HUES6 (cell line): Measurements from ENCODE around the gene ANKRD65.
"Not testable (repeated sequence)": the region's sequence is repeated elsewhere in the genome, so short reads cannot be mapped to it uniquely, and the experiment has no call there.

Experiments
- H3K27ac ChIP-seq: 2 replicates; pipeline ENCODE4 v1.7.0; 2013; ENCODE audit warnings: low read depth, mild to moderate bottlenecking, low read length, inconsistent platforms
- H3K27me3 ChIP-seq: 2 replicates; pipeline ENCODE4 v1.6.1; 2013; ENCODE audit warnings: low read length; ENCODE audit not compliant: control insufficient read depth, insufficient read depth
- H3K36me3 ChIP-seq: 2 replicates; pipeline ENCODE4 v1.6.1; 2013; ENCODE audit warnings: low read length; ENCODE audit not compliant: control insufficient read depth, insufficient read depth
- H3K4me1 ChIP-seq: 2 replicates; pipeline ENCODE4 v1.6.1; 2013; ENCODE audit warnings: low read length; ENCODE audit not compliant: control insufficient read depth, insufficient read depth
- H3K4me3 ChIP-seq: 2 replicates; pipeline ENCODE4 v1.5.1; 2013; ENCODE audit warnings: low read depth, low read length
- H3K9ac ChIP-seq: one replicate; pipeline ENCODE4 v1.6.1; 2013; ENCODE audit warnings: mild to moderate bottlenecking, low read length
- H3K9me3 ChIP-seq: 2 replicates; pipeline ENCODE4 v1.6.1; 2013; ENCODE audit warnings: low read depth, low read length; ENCODE audit not compliant: control insufficient read depth, insufficient read depth

ANKRD65 gene

GRCh38 chr1:1455366-1455884 is 34.3 kb upstream of the ANKRD65 start:
- Histone ChIP-seq H3K27ac (no peak overlapping the region), H3K27me3 (no peaks in the 10 kb centered on the region), H3K36me3 (no peaks in the 10 kb centered on the region), H3K9ac (no peak overlapping the region), H3K4me3 (no peak overlapping the region), H3K4me1 (no peaks in the 10 kb centered on the region), H3K9me3 (no peaks in the 10 kb centered on the region)

- not testable (repeated sequence) for H3K4me1 ChIP-seq, H3K27ac ChIP-seq, H3K36me3 ChIP-seq, H3K9me3 ChIP-seq, H3K9ac ChIP-seq, H3K4me3 ChIP-seq, H3K27me3 ChIP-seq
Measured at GRCh38 chr1:1454286-1455056, 33.4 kb upstream of the ANKRD65 start.

- Histone ChIP-seq H3K4me3 (no peak overlapping the region), H3K36me3 (no peaks in the 10 kb centered on the region), H3K27ac (no peak overlapping the region), H3K4me1 (no peaks in the 10 kb centered on the region), H3K9ac (no peak overlapping the region), H3K27me3 (no peaks in the 10 kb centered on the region), H3K9me3 (no peaks in the 10 kb centered on the region)
Measured at GRCh38 chr1:1452882-1453281, 31.8 kb upstream of the ANKRD65 start.

- H3K4me1 ChIP-seq, H3K36me3 ChIP-seq, H3K27ac ChIP-seq, H3K27me3 ChIP-seq, H3K4me3 ChIP-seq, H3K9me3 ChIP-seq, H3K9ac ChIP-seq: not testable (repeated sequence)
Measured at GRCh38 chr1:1452365-1452739, 31.3 kb upstream of the ANKRD65 start.

- no peaks in the 10 kb centered on the region for H3K36me3 ChIP-seq
- H3K9ac ChIP-seq, result no peak overlapping the region
Measured at GRCh38 chr1:1451696-1452364, 30.8 kb upstream of the ANKRD65 start.

GRCh38 chr1:1450616-1451015 is 29.5 kb upstream of the ANKRD65 start:
- H3K4me3 ChIP-seq, H3K27ac ChIP-seq, H3K9ac ChIP-seq, H3K4me1 ChIP-seq, H3K36me3 ChIP-seq, H3K27me3 ChIP-seq, H3K9me3 ChIP-seq: not testable (repeated sequence)

More at GRCh38 chr1:1451696-1452364, 30.8 kb upstream of the ANKRD65 start:
- Histone ChIP-seq H3K9me3 (no peaks in the 10 kb centered on the region), H3K27ac (no peak overlapping the region), H3K4me3 (no peak overlapping the region), H3K27me3 (no peaks in the 10 kb centered on the region), H3K4me1 (no peaks in the 10 kb centered on the region)

GRCh38 chr1:1449099-1449739 is 28.1 kb upstream of the ANKRD65 start, which contains the start of gene ATAD3C:
Gene ATAD3C, plus strand, starts transcription at chr1:1449689. Its CDS starts 995 bp downstream, at chr1:1450684.
- H3K4me3 ChIP-seq, result no peak within 1 kb of the TSS
- H3K9me3 ChIP-seq, result no peaks in the 10 kb centered on the region
- no peak within 1 kb of the TSS for H3K27ac ChIP-seq
- no peaks in the 10 kb centered on the region for H3K36me3 ChIP-seq
- no peaks in the 10 kb centered on the region for H3K4me1 ChIP-seq
- H3K27me3 ChIP-seq, result no peaks in the 10 kb centered on the region
- no peak within 1 kb of the TSS for H3K9ac ChIP-seq

GRCh38 chr1:1446631-1447030 is 25.6 kb upstream of the ANKRD65 start:
- not testable (repeated sequence) for H3K36me3 ChIP-seq, H3K27me3 ChIP-seq, H3K4me1 ChIP-seq, H3K27ac ChIP-seq, H3K9ac ChIP-seq, H3K9me3 ChIP-seq, H3K4me3 ChIP-seq

GRCh38 chr1:1442069-1442770 is 21.1 kb upstream of the ANKRD65 start:
- peaks cover 12% of the 10 kb centered on the region; the same call in 1 of the 2 replicates for H3K4me1 ChIP-seq
- H3K9me3 ChIP-seq, result no peaks in the 10 kb centered on the region
- no peak overlapping the region for H3K27ac ChIP-seq
- H3K36me3 ChIP-seq, result no peaks in the 10 kb centered on the region; the same call in 1 of the 2 replicates
- no peak overlapping the region for H3K4me3 ChIP-seq
- no peaks in the 10 kb centered on the region for H3K27me3 ChIP-seq
- H3K9ac ChIP-seq, result no peak overlapping the region

- H3K9ac ChIP-seq, result no peak overlapping the region
- no peak overlapping the region for H3K4me3 ChIP-seq
- no peak overlapping the region for H3K27ac ChIP-seq
- H3K27me3 ChIP-seq, result peaks cover 4% of the 10 kb centered on the region; the same call in 1 of the 2 replicates
- peaks cover 17% of the 10 kb centered on the region; the same call in 1 of the 2 replicates for H3K4me1 ChIP-seq
- no peaks in the 10 kb centered on the region for H3K9me3 ChIP-seq
- H3K36me3 ChIP-seq, result no peaks in the 10 kb centered on the region; the same call in 1 of the 2 replicates
Measured at GRCh38 chr1:1441002-1441888, 20.2 kb upstream of the ANKRD65 start.
